Transverse colon (tissue), 4 donors: ENCODE results near the gene CD47. TPM values are rescaled to one million over a fixed set of nuclear protein-coding genes. Genes with fewer than 3 reads are reported as not detected.

Experiments used
- DNase-seq: peaks from one replicate; pipeline ENCODE4 v3.0.0-alpha.2; 2019
- H3K27ac ChIP-seq, 4 donors: fragments of 200-600 bp; sonication (generic); 2 replicates each; pipeline ENCODE4 v1.5.1; 2016 to 2018; ENCODE audit warnings: inconsistent platforms in 4 of 4
- H3K27me3 ChIP-seq: fragments of 200-600 bp; sonication (generic); 2 replicates; pipeline ENCODE4 v1.5.1; 2017; ENCODE audit warnings: inconsistent platforms
- H3K36me3 ChIP-seq, 4 donors: fragments of 200-600 bp; sonication (generic); 2 replicates each; pipeline ENCODE4 v1.5.1; 2017 to 2019; ENCODE audit warnings: inconsistent platforms in 4 of 4
- H3K4me1 ChIP-seq, 4 donors: fragments of 200-600 bp; sonication (generic); 2 replicates each; pipeline ENCODE4 v1.5.1; 2017 to 2020; ENCODE audit warnings: inconsistent platforms in 4 of 4
- H3K4me3 ChIP-seq, 4 donors: fragments of 200-600 bp; sonication (generic); 1 replicate in 1 of 4; 2 replicates in 3 of 4; pipeline versions ENCODE4 v1.5.1 to v1.6.1; 2017 to 2019; ENCODE audit warnings: inconsistent platforms in 4 of 4
- H3K9me3 ChIP-seq, 2 donors: fragments of 200-600 bp; sonication (generic); 2 replicates each; pipeline ENCODE4 v1.5.1; 2017 to 2019; ENCODE audit warnings: inconsistent platforms in 2 of 2
- CTCF ChIP-seq, 5 experiments: fragments of 200-600 bp in 3 of 5; fragments of 450-650 bp in 2 of 5; sonication (generic) in 3 of 5; IDR thresholded peaks; 1 replicate in 2 of 5; 2 replicates in 3 of 5; pipeline ENCODE4 v1.5.1; 2016 to 2017; ENCODE audit warnings: antibody characterized with exemption in 5 of 5, inconsistent platforms in 3 of 5, mild to moderate bottlenecking in 2 of 5, moderate library complexity in 1 of 5
- EP300 ChIP-seq: sonication (generic); formaldehyde crosslinking; IDR thresholded peaks from one replicate; pipeline ENCODE4 v1.6.1; 2017; ENCODE audit warnings: antibody characterized with exemption, low read depth
- POLR2A ChIP-seq: fragments of 450-650 bp; IDR thresholded peaks from one replicate; pipeline ENCODE4 v1.6.1; 2016; ENCODE audit warnings: antibody characterized with exemption, mild to moderate bottlenecking, moderate library complexity
- POLR2AphosphoS5 ChIP-seq, 3 donors: sonication (generic); formaldehyde crosslinking; IDR thresholded peaks; one replicate each; pipeline ENCODE4 v1.6.1; 2016; ENCODE audit warnings: antibody characterized with exemption in 3 of 3
- WGBS, 2 donors: methylation state at CpG; one replicate each; pipeline ENCODE4 v1.1.5; 2018; ENCODE audit warnings: low coverage in 1 of 2; 5-methylcytosine and 5-hydroxymethylcytosine counted together
- in situ Hi-C, 4 donors: fragments of 200-750 bp; cut with MboI; loops; one replicate each; pipeline versions ENCODE4 v1.15.0 to v1.15.1; 2017; ENCODE audit warnings: low sequenced_read_pairs in 3 of 4, low pct_ligation_motif_present in 1 of 4, low pct_unique_long_range_greater_than_20kb in 1 of 4
- intact Hi-C: fragments of 100-400 bp; cut with DNase I; formaldehyde crosslinking; loops from one replicate; pipeline ENCODE4 v1.15.1; 2023; ENCODE audit warnings: low total_unique reads
- total RNA-seq, 4 donors: library from RNA; depleted of rRNA; stranded (reverse); fragments of >200 nt; gene quantifications; one replicate each; pipeline ENCODE4 v1.1.0, GENCODE V29; 2016

CD47 gene
- total RNA-seq, 4 donors from 2014 or later: 71.7 to 108 (median 93.4) TPM

DNA sequence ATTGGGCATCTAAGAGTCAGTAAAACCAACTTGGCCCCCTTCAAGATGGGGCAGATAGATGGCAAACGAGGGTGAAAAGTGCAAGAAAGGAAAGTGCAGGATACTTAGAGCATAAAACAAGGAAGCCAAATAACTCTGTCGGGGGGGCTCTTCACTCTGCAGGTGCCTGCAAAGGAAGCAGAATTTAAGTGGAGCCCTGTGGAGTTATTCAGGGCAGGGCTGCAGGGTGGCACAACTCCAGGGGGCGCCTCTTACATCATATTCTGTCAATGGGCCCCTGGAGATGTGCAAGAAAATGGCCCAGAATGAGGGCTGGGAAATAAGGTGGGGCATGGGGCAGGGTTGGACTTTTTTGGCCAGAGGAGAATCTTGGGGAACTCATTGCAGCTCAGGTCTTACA lies 69.7 kb downstream of the CD47 start:
- Histone ChIP-seq H3K36me3 (no peaks in the 10 kb centered on the region), H3K27me3 (no peaks in the 10 kb centered on the region), H3K4me3 (no peak overlapping the region), H3K4me1 (no peaks in the 10 kb centered on the region), H3K9me3 (no peaks in the 10 kb centered on the region), H3K27ac (no peak overlapping the region)
- 67% methylated on average over 3 of the region's 3 CpGs; no CpG with 5 or more reads in 1 of the 2 donors for WGBS, 2 donors
- TF ChIP-seq EP300: no peak
- no peak for TF ChIP-seq POLR2A
- TF ChIP-seq POLR2AphosphoS5 (IDR thresholded peaks at IDR 0.05): no peak
- TF ChIP-seq CTCF (IDR thresholded peaks at IDR 0.05): no peak
- in situ Hi-C loops: no loop called here
- no peak for DNase-seq
- intact Hi-C loops: no loop called here

DNA sequence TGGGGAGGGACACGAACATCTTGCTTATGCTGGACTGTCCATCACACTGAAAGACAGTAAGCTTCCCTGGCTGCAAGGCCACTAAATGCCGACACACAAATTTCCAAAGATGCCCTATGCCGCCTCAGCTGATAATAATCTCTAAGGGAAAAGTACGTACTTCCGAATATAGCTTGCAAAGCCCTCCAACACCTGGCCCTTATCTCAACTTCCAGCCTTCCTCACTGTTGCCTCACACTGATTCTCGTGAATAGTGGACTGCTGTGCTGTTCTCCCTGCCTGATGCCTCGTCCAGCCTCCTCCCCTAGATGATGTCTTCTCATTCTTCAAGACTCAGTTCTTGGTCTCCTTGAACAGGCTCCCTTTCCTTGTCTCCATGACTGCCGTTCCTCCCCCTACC lies 72.3 kb downstream of the CD47 start:
- H3K27me3 ChIP-seq: no peaks in the 10 kb centered on the region
- no peak overlapping the region for H3K4me3 ChIP-seq
- H3K27ac ChIP-seq: no peak overlapping the region
- H3K4me1 ChIP-seq: no peaks in the 10 kb centered on the region
- intact Hi-C loops (no loop called here), in situ Hi-C loops (no loop called here)
- no peaks in the 10 kb centered on the region for H3K9me3 ChIP-seq
- H3K36me3 ChIP-seq: no peaks in the 10 kb centered on the region
- no peak for TF ChIP-seq POLR2A
- no peak for TF ChIP-seq POLR2AphosphoS5 (IDR thresholded peaks at IDR 0.05)
- no peak for TF ChIP-seq CTCF (IDR thresholded peaks at IDR 0.05)
- no peak for TF ChIP-seq EP300
- 71 to 100% methylated on average over 1 to 8 of the region's 8 CpGs for WGBS, 2 donors
- DNase-seq: no peak

GRCh38 chr3:108017587-108017986 lies 73.2 kb downstream of the CD47 start:
- TF ChIP-seq EP300: no peak
- no peak for TF ChIP-seq POLR2AphosphoS5 (IDR thresholded peaks at IDR 0.05)
- TF ChIP-seq POLR2A: no peak
- no peak for TF ChIP-seq CTCF (IDR thresholded peaks at IDR 0.05)
- intact Hi-C loops (no loop called here), in situ Hi-C loops (no loop called here)
- Histone ChIP-seq H3K4me1 (no peaks in the 10 kb centered on the region), H3K4me3 (no peak overlapping the region), H3K36me3 (no peaks in the 10 kb centered on the region), H3K27me3 (no peaks in the 10 kb centered on the region), H3K27ac (no peak overlapping the region), H3K9me3 (no peaks in the 10 kb centered on the region)
- no peak for DNase-seq
- WGBS, 2 donors: 78 to 80% methylated on average over 4 of the region's 4 CpGs

GRCh38 chr3:108014943-108015342 lies 75.9 kb downstream of the CD47 start:
- no peak for TF ChIP-seq POLR2AphosphoS5 (IDR thresholded peaks at IDR 0.05)
- TF ChIP-seq CTCF (IDR thresholded peaks at IDR 0.05): no peak
- TF ChIP-seq EP300: no peak
- no peak for TF ChIP-seq POLR2A
- in situ Hi-C loops: no loop called here
- no peaks in the 10 kb centered on the region for H3K4me1 ChIP-seq
- H3K36me3 ChIP-seq: no peaks in the 10 kb centered on the region
- no peaks in the 10 kb centered on the region for H3K27me3 ChIP-seq
- no peak overlapping the region for H3K27ac ChIP-seq
- H3K4me3 ChIP-seq: no peak overlapping the region
- intact Hi-C loops: no loop called here
- DNase-seq: no peak
- H3K9me3 ChIP-seq: no peaks in the 10 kb centered on the region
- 98% methylated on average over 2 of the region's 2 CpGs; no CpG with 5 or more reads in 1 of the 2 donors for WGBS, 2 donors
